ENCODE results near the gene MLXIPL.

DNA sequence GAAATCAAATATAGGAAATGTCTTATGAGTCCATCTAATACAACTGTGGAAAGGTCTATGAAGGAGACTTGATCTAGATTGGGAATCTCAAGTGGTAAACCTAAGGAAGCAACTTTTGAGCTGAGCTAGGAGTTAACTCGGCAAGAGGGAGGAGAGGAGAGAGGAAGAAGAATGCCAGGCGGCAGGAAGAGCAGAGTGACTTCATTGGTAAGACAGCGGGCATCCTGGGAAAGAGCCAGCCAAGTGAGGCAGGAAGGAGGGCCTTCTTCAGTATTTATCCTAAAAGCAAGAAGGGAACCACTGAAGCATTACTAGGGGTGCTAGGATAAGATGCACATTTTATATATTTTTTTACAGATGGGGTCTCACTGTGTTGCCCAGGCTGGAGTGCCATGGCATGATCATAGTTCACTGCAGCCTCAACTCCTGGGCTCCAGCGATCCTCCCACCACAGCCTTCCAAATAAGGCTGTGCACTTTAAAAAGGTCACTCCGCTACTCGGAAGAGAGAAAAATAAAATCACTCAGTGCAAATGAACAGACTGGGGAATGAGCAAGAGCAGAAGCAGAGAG lies 68.8 kb downstream of the MLXIPL start:
- TF ChIP-seq, protein P1, sequence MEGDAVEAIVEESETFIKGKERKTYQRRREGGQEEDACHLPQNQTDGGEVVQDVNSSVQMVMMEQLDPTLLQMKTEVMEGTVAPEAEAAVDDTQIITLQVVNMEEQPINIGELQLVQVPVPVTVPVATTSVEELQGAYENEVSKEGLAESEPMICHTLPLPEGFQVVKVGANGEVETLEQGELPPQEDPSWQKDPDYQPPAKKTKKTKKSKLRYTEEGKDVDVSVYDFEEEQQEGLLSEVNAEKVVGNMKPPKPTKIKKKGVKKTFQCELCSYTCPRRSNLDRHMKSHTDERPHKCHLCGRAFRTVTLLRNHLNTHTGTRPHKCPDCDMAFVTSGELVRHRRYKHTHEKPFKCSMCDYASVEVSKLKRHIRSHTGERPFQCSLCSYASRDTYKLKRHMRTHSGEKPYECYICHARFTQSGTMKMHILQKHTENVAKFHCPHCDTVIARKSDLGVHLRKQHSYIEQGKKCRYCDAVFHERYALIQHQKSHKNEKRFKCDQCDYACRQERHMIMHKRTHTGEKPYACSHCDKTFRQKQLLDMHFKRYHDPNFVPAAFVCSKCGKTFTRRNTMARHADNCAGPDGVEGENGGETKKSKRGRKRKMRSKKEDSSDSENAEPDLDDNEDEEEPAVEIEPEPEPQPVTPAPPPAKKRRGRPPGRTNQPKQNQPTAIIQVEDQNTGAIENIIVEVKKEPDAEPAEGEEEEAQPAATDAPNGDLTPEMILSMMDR (IDR thresholded peaks at IDR 0.05): no peak
- TF ChIP-seq POLR2AphosphoS5 (IDR thresholded peaks at IDR 0.05): no peak
